ENCODE results near the gene ZNF772. TPM values are rescaled to one million over a fixed set of nuclear protein-coding genes. Genes with fewer than 3 reads are reported as not detected.
"Not testable (repeated sequence)": the region's sequence is repeated elsewhere in the genome, so short reads cannot be mapped to it uniquely, and the experiment has no call there.

ZNF772 gene
- total RNA-seq (2022) (1.2 and 1.7 TPM in 2 replicates), Bru-seq, nascent RNA (percentile 46 among the genes with signal in this experiment), BruChase-seq, experiment 1, labeled RNA remaining after a 2-hour chase (percentile 52 among the genes with signal in this experiment), BruChase-seq, experiment 2, labeled RNA remaining after a 6-hour chase (percentile 36 among the genes with signal in this experiment)
- long read RNA-seq = 0 reads

GRCh38 chr19:57477191-57478008 lies at the start of gene ZNF772:
Gene ZNF772 (minus strand): TSS chr19:57477566. CDS start chr19:57477309, 257 bp downstream.
- CTCF ChIA-PET = interaction anchor here (0.6 to 1.0 kb wide), 2 partner anchors 10 to 71 kb away, joined by 3 to 5 read pairs; partner anchors contain the start of gene ZNF419

GRCh38 chr19:57518021-57518420 lies 40.7 kb upstream of the ZNF772 start:
- Mint-ChIP-seq H3K9me3 (ENCODE audit: unreplicated experiment) (peaks cover 39% of the 10 kb centered on the region), H3K36me3 (ENCODE audit: insufficient read depth, unreplicated experiment) (peaks cover 10% of the 10 kb centered on the region)
- H3K4me3 ChIP-seq (ENCODE audit: low read depth, low read length); H3K4me3 Mint-ChIP-seq (ENCODE audit: unreplicated experiment); POLR2A ChIA-PET; CTCF ChIA-PET; intact Hi-C loops (cut with micrococcal nuclease; ENCODE audit: unreplicated experiment); H3K27me3 ChIP-seq (replicated peaks; ENCODE audit: control insufficient read depth, insufficient read depth, low read length); H3K27me3 Mint-ChIP-seq (ENCODE audit: insufficient read depth, unreplicated experiment); H3K27ac Mint-ChIP-seq (ENCODE audit: unreplicated experiment); H3K36me3 ChIP-seq (ENCODE audit: control insufficient read depth, insufficient read depth, low read length); BruUV-seq (replicated peaks); H3K9me3 ChIP-seq; DNase-seq; H3K4me1 ChIP-seq; H3K4me1 Mint-ChIP-seq (ENCODE audit: low read depth, unreplicated experiment): not testable (repeated sequence)

More at GRCh38 chr19:57477191-57478008, at the start of gene ZNF772:
- Histone ChIP-seq H3K4me1 (no peaks in the 10 kb centered on the region), H3K9me3 (peaks cover 29% of the 10 kb centered on the region), H3K4me3 (ENCODE audit: low read depth, low read length) (peak within 1 kb of the TSS; percentile 25), H3K36me3 (ENCODE audit: control insufficient read depth, insufficient read depth, low read length) (no peaks in the 10 kb centered on the region), H3K27me3 (replicated peaks; ENCODE audit: control insufficient read depth, insufficient read depth, low read length) (no peaks in the 10 kb centered on the region)
- peaks cover 8% of the 10 kb centered on the region for H3K36me3 Mint-ChIP-seq (ENCODE audit: insufficient read depth, unreplicated experiment)
- no peaks in the 10 kb centered on the region for H3K27me3 Mint-ChIP-seq (ENCODE audit: insufficient read depth, unreplicated experiment)
- TF ChIP-seq CTCF (IDR thresholded peaks at IDR 0.05; ENCODE audit: insufficient read depth in 1 of 2, low read depth in 1 of 2, low read length in 1 of 2, severe bottlenecking in 1 of 2, unreplicated experiment in 1 of 2) = peak; percentile 23 to 53
- POLR2A ChIA-PET = no interaction called here
- H3K4me1 Mint-ChIP-seq (ENCODE audit: low read depth, unreplicated experiment) = no peaks in the 10 kb centered on the region
- H3K27ac Mint-ChIP-seq (ENCODE audit: unreplicated experiment) = peak within 1 kb of the TSS; percentile 30
- peak within 1 kb of the TSS; percentile 75 for H3K4me3 Mint-ChIP-seq (ENCODE audit: unreplicated experiment)
- intact Hi-C loops (cut with micrococcal nuclease; ENCODE audit: unreplicated experiment) = loop anchor here (1.0 kb wide), 1 partner anchor 71 kb away; no protein-coding TSS in a partner anchor
- DNase-seq = peak; percentile 82 to 87
- H3K9me3 Mint-ChIP-seq (ENCODE audit: unreplicated experiment) = peaks cover 46% of the 10 kb centered on the region
- BruUV-seq (replicated peaks) = no TSS peak

GRCh38 chr19:57515255-57515654 lies 37.9 kb upstream of the ZNF772 start:
- Mint-ChIP-seq H3K27ac (ENCODE audit: unreplicated experiment) (no peak overlapping the region), H3K27me3 (ENCODE audit: insufficient read depth, unreplicated experiment) (no peaks in the 10 kb centered on the region), H3K4me3 (ENCODE audit: unreplicated experiment) (no peak overlapping the region), H3K4me1 (ENCODE audit: low read depth, unreplicated experiment) (no peaks in the 10 kb centered on the region), H3K36me3 (ENCODE audit: insufficient read depth, unreplicated experiment) (peaks cover 16% of the 10 kb centered on the region), H3K9me3 (ENCODE audit: unreplicated experiment) (peaks cover 47% of the 10 kb centered on the region)
- peaks cover 15% of the 10 kb centered on the region for H3K9me3 ChIP-seq
- no peak for DNase-seq
- H3K4me1 ChIP-seq = no peaks in the 10 kb centered on the region
- H3K4me3 ChIP-seq (ENCODE audit: low read depth, low read length) = no peak overlapping the region
- ChIA-PET CTCF (no interaction called here), POLR2A (no interaction called here)
- BruUV-seq (replicated peaks) = no TSS peak
- no peaks in the 10 kb centered on the region for H3K27me3 ChIP-seq (replicated peaks; ENCODE audit: control insufficient read depth, insufficient read depth, low read length)
- intact Hi-C loops (cut with micrococcal nuclease; ENCODE audit: unreplicated experiment) = no loop called here
- TF ChIP-seq CTCF (IDR thresholded peaks at IDR 0.05; ENCODE audit: insufficient read depth in 1 of 2, low read depth in 1 of 2, low read length in 1 of 2, severe bottlenecking in 1 of 2, unreplicated experiment in 1 of 2) = no peak
- no peaks in the 10 kb centered on the region for H3K36me3 ChIP-seq (ENCODE audit: control insufficient read depth, insufficient read depth, low read length)
